Measurements from ENCODE around the gene GRK2.
"Not testable (repeated sequence)": the region's sequence is repeated elsewhere in the genome, so short reads cannot be mapped to it uniquely, and the experiment has no call there.

Gene GRK2

GRCh38 chr11:67266449-67267187 is at the start of gene GRK2:
TSS of gene GRK2 (plus strand) at chr11:67266473. CDS start at chr11:67266700, 227 bp downstream.
- DNase-seq, result peak; percentile 51

DNA sequence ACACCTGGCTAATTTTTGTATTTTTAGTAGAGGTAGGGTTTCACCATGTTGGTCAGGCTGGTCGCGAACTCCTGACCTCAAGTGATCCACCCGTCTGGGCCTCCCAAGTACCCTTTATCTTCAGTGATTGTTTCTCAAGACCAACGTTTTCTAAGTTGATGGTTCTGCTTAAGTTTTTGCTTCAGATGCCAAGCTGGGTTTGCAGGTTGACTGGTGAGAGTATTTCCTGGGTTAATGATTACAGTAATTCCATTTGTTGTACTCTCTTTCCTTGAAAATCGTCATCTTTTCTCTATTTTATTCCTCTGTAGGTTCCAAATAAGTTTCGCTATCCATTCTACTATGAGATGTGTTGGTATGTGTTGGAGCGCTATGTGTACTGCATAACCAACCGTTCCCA is 38.5 kb upstream of the GRK2 start:
- no peak for DNase-seq

GRCh38 chr11:67230406-67230805 is 35.9 kb upstream of the GRK2 start:
- DNase-seq, result no peak

GRCh38 chr11:67230886-67231285 is 35.4 kb upstream of the GRK2 start:
- DNase-seq, result no peak

- DNase-seq, result no peak
Observed at GRCh38 chr11:67233584-67234190, 32.6 kb upstream of the GRK2 start.

DNA sequence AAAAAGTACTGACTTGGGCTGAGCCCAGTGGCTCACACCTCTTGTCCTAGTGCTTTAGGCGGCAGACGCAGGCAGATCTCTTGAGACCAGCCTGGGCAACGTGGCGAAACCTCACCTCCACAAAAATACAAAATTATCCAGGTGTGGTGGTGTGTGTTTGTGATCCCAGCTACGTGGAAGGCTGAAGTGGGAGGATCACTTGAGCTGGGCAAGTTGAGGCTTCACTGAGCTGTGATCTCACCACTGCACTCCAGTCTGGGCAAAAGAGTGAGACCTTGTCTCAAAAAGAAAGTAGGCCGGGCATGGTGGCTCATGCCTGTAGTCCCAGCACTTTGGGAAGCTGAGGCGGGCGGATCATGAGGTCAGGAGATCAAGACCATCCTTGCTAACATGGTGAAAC is 31.7 kb upstream of the GRK2 start:
- not testable (repeated sequence) for DNase-seq

GRCh38 chr11:67237574-67237973 is 28.7 kb upstream of the GRK2 start:
- DNase-seq, result no peak

DNA sequence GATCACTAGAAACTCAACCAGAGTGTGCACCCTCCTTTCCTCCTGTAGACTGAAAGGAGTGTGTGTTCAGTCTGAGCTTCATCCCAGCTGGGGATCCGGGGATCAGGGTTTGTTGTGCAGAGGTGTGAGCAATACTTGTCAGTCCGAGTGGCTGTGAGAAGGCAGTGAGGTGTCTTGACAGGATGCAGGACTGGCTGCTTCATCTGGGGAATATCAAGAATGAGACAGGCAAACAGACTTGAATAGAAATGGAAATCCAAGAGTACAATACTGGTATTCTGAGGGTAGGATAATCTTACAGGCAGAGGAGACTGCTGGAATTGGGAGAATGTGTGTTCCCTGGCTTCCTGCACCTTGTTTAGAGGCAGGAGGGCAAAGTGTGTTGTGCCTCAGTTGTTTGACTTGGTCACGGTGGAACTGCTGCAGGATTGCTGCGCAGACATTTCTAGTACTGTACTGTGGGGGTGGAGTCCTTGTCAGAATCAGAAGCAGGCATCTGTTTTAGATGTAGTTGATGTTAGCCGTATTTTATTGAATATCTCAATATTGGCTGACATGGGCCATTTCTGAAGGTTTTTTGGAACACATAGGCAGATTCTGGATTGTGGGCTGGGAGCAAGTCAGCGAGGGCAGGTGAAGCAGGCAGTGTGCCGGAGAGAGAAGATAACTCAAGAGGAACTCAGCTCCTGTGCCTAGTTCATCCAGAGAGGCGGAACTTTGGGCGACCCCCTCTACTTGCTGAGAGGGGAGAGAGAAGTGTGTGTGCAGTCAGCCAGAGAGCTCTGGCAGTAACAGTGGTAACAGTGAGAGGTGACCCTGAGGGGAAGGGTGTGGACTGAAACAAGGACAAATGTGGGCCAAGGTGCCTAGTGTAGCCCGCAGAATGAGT is 27.1 kb upstream of the GRK2 start:
- no peak for DNase-seq

GRCh38 chr11:67239783-67240575 is 26.3 kb upstream of the GRK2 start:
- DNase-seq, result peak; percentile 98

DNA sequence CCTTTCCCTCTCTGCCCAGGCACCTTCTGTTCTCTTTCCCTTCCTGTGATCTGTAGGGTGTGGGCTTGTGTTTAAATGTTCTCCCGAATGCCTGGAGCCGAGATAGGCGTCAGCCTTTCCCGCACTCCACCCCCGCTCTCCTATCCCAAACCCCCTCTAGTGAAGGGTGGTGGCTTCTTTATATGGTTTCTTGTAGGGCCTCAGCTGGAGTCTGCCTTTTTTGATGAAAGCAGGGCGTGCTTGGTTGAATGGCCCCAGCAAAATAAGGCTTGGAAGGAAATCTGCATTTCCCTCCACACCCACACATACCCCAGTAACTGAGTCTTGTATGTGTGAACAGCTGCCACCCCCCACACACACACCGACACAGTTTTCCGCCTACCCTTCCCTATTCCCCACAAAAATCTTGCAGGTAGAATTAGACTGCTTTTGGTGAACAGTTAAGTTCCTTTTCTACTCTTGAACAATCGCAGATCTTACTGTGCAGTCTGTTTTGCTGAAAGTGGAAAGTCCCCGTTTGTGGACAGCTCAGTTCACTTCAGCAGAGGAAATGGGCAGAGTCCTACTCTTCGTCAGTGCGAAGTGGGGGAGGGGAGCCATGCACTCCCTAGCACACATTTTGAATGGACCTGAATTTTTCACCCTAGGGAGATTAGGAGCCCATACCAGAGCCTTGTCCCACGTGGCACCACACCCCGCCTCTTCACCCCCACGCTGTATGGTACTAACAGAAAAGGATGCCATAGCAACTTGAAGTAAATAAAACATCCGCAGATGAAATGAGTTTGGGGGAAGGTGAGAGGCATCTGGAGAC is 25.5 kb upstream of the GRK2 start:
- peak; percentile 91 for DNase-seq

DNA sequence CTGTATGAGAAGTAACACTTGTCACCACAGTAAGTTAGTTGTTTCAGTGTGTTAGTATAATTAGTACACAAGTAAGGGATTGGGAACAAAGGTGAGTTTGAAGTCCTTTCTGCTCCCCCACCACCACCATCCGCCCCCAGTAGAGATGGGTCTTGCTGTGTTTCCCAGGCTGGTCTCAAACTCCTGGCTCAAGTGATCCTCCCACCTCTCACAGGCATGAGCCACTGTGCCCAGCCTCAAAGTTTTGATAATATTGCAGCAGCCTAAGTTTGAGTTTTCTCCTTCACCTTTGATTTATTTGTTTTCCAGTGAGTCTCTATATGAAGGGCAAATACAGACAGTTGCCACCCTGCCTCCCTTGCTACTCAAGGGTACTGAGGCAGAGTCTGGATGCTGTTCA is 23.7 kb upstream of the GRK2 start:
- DNase-seq, result no peak

GRCh38 chr11:67243051-67243450 is 23.2 kb upstream of the GRK2 start:
- no peak for DNase-seq

- no peak for DNase-seq
Observed at GRCh38 chr11:67245046-67245445, 21.2 kb upstream of the GRK2 start.

- no peak for DNase-seq
Observed at GRCh38 chr11:67247946-67248550, 18.2 kb upstream of the GRK2 start.

DNA sequence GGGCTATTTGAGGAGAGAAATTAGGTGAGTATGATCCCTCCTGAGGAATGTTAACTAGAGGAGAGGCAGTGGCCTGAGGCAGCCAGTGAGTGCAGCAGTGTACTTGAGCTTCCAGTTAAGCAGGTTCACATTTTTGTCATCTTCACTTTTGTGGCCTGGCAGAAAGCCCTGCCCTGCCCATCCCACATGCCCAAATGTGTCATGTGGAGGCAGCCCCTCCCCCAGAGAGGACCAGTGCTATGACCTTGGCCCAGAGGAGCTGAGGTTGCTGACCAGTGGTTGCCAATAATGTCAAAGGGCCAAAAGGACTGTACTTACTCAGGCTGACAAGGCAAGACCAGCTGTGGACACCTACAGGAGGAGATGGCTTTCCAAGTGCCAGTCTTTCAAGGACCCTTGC is 17.6 kb upstream of the GRK2 start:
- no peak for DNase-seq

GRCh38 chr11:67250059-67251043 is 15.9 kb upstream of the GRK2 start:
- DNase-seq, result no peak

DNA sequence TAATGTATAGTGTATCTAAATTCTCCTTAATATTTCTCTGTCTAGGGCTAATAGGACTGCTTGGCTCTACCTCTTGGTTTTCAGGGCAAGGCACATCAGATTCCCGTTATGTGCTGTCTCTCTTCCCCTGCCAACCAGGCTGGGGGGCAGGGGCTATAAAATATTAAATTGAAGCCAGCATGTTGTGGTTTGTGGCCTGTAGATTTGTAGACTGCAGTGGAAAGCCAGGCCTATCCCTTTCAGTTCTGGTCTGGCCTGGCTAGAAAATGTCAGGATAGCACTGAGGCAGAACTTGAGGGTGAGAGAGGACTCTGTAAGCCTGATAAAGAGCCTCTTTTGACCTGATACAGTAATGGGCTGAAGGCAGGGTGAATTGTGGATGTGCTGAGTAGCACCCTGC is 14.4 kb upstream of the GRK2 start:
- DNase-seq, result no peak

GRCh38 chr11:67252831-67253239 is 13.4 kb upstream of the GRK2 start:
- peak; percentile 55 for DNase-seq

- DNase-seq, result no peak
Observed at GRCh38 chr11:67253872-67254624, 12.2 kb upstream of the GRK2 start.

All from CD4-positive, alpha-beta T cell treated with Interleukin-21 for 1 hour (primary cell).